Measurements from ENCODE around the gene PIGW. TPM values are rescaled to one million over a fixed set of nuclear protein-coding genes. Genes with fewer than 3 reads are reported as not detected.
"Not testable (repeated sequence)": the region's sequence is repeated elsewhere in the genome, so short reads cannot be mapped to it uniquely, and the experiment has no call there.

Gene PIGW
- total RNA-seq, 1 experiment from 2014 or later: 6.6 TPM

DNA sequence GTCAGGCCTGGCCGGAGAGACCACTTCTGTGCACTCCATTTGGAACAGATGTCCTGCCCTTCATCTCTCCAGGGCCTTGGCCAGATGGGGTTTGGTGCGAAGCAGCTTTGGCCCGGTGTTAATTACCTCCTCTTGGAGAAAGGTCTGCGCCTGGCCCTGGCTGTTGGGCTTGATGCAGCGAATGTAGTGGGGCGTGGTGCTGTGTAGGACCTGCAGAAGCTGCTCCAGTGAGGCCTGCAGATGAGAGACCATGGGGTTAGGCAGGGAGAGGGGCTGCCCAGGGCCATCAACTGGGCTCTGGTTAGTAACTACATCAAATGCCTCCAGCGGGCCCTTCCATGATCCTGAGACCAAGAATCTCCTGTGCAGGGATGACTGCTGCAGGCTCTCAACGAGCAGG is 29.6 kb upstream of the PIGW start:
- peaks cover 98% of the 10 kb centered on the region for H3K36me3 ChIP-seq
- DNase-seq: no peak
- no peaks in the 10 kb centered on the region for H3K27me3 ChIP-seq
- no peaks in the 10 kb centered on the region for H3K9me3 ChIP-seq
- H3K4me3 ChIP-seq: no peak overlapping the region

DNA sequence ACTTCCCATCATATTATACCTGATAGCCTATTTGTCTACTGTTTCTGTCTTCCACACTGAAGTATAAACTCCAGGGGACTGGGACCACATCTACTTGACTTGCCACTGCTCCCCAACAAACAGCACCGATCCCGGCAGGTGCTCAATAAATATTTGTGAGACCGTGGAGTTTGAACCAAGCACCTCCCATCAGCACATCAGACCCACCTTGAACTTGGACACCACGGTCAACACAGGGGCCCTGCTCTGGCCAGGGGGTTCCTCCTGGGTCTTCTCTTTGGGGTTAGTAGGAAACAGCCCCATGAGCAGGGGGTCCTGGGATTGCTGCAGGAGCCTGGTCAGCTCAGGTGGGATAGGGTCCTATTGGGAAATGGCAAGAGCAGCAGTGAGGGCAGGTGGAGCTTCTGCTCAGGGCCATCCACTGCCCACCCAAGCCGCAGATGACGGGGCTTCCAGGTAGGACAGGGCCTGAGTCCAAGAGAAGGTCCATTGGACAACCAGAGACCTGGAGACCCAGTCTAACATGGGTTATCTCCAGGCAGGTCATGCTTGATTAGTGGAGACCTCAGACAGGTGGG is 28.4 kb upstream of the PIGW start:
- peaks cover 96% of the 10 kb centered on the region for H3K36me3 ChIP-seq
- DNase-seq: no peak
- H3K27me3 ChIP-seq: no peaks in the 10 kb centered on the region
- no peak overlapping the region for H3K4me3 ChIP-seq
- no peaks in the 10 kb centered on the region for H3K9me3 ChIP-seq

DNA sequence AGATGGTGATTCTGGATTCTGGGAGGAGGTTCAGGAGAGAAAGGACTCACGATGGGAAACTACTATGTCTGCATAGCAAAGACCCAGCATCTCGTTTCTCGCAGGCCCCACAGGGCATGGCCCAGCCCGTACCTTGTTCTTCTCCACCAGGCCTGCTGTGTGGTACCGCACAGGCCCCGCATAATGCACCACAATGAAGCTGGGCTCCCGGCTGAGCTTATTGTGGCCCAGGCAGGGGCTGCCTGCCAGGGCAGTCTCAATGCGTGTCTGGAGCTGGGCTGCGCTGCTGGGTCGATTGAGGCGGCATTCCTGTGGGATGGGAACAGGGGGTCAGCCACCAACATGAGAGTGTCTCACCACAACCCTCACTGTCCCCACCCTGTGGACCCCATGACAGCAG is 28.0 kb upstream of the PIGW start:
- Histone ChIP-seq H3K36me3 (peaks cover 95% of the 10 kb centered on the region), H3K9me3 (no peaks in the 10 kb centered on the region), H3K27me3 (no peaks in the 10 kb centered on the region), H3K4me3 (no peak overlapping the region)
- no peak for DNase-seq

DNA sequence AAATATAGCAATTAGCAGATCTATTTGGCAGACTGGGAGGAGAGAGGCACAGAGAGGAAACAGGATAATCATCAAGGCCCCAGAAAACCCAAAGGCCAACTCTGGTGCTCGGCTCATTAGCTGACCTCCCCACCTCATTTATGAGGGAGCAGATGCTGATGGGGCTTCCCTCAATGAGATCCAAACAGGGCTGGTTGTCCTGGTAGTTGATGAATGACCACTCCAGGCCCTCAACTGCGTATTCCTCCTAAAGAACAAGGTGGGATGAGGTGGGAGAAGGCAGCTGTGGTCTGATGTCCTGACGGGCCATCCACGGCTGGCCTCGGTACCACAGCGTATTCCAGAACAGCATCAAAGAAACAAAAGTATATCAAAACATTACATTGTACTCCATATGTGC is 27.5 kb upstream of the PIGW start:
- Histone ChIP-seq H3K27me3 (no peaks in the 10 kb centered on the region), H3K36me3 (peaks cover 90% of the 10 kb centered on the region), H3K9me3 (no peaks in the 10 kb centered on the region), H3K4me3 (no peak overlapping the region)
- DNase-seq: no peak

DNA sequence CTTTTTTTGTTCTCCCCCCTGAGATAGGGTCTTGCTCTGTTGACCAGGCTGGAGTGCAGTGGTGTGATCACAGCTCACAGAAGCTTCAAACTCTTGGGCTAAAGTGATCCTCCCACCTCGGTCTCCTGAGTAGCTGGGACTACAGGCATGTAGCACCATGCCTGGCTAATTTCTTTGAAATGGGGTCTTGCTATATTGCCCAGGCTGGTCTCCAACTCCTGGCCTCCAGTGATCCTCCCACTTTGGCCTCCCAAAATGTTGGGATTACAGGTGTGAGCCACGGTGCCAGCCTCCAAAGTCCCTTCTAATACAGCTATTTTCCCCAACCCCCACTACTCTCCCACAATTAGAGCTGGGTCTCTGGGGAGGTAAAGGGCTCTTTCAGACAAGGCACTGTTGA is 26.3 kb upstream of the PIGW start:
- H3K4me3 ChIP-seq, DNase-seq, H3K27me3 ChIP-seq, H3K9me3 ChIP-seq: not testable (repeated sequence)
- H3K36me3 ChIP-seq: peaks cover 90% of the 10 kb centered on the region

DNA sequence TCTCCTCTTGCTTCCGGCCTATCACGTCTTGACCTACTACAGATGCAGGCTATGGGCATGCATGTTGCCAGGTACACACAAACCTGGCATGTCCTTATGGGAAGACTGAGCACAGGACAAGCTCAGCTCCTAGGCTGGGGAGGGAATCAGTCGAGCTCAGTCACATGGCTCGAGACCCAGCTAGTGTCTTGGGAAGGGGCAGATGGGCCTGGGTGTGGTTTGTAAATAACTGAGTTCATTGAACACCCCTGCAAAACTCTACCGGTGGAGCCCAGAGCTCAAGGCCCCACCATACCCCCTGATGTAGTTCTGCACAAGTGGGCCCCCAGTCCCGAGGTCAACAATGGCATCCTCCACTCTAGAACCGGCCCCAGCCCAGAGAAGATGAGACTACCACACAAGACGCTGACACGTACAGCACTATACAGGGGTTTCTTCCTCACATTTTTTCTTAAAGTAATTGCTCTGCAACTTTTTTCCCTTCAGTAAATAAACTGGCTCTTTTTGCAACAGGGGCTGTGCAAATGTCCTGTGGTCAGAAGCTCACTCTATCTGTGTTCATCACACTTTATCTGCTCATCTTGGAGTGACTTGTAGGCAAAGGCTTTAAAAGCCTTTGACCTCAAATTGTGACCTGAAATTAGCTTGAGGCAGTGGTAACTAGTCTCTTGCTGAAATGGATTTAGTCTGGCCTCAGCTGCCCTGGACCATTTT is 25.4 kb upstream of the PIGW start:
- Histone ChIP-seq H3K4me3 (no peak overlapping the region), H3K36me3 (peaks cover 88% of the 10 kb centered on the region), H3K27me3 (no peaks in the 10 kb centered on the region), H3K9me3 (no peaks in the 10 kb centered on the region)
- no peak for DNase-seq

DNA sequence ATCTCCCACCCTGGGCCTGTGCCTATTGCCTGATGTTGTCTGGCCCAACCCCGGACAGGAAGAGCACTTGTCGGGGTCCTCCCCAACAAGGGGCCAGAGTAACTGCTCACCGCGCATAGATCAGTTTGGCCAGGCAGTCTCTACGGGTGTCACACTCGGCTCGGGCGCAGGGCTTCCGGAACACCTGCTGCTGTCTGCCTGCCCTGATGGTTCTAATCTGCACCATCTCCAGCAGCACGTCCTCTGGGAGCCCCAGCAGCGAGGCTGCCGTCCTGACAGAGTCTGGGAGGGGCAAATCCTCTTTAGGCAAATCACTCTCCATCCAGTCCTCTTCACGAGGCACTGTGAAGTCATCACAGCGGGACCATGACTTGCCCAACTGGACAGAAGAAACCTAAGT is 24.2 kb upstream of the PIGW start:
- Histone ChIP-seq H3K9me3 (no peaks in the 10 kb centered on the region), H3K4me3 (no peak overlapping the region), H3K27me3 (no peaks in the 10 kb centered on the region), H3K36me3 (peaks cover 90% of the 10 kb centered on the region)
- no peak for DNase-seq

DNA sequence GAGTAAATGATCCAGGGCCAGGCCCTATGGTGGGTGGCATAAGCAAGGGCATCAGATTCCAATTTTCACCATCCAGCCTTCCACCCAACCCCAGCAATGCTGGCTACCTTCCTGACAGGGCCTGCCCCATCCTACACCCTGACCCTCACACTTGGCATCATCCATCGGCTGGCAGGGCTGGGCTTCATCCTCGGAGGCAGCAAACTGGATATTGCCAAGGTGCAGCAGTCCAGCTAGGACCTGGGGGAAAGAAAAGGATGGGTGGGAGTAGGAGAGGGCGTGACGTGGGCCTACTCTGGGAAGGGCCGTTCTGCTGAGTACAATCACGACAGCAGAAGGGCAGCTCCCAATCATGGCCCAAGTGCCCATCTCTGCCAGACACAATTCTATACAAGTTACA is 23.6 kb upstream of the PIGW start:
- Histone ChIP-seq H3K9me3 (no peaks in the 10 kb centered on the region), H3K36me3 (peaks cover 89% of the 10 kb centered on the region), H3K4me3 (no peak overlapping the region), H3K27me3 (no peaks in the 10 kb centered on the region)
- DNase-seq: no peak

DNA sequence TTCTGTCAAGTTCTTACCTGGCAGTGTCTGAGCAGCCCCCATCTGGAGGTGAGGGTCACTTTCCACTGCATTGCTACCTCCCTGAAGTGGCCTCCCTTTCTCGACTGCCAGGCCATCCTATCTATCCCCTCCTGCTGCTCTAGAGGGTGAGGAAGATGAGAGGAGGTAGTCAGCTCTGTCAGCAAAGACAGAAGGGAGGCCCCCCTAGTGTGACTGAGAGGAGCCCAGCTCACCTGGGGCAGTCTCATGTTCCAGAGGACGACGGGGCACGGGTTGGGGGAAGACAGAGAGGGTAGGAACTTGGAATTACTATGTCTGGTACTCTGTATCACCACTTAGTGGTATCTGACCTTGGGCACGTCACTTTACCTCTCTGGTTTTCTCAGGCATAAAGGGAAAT is 22.1 kb upstream of the PIGW start:
- Histone ChIP-seq H3K27me3 (no peaks in the 10 kb centered on the region), H3K36me3 (peaks cover 89% of the 10 kb centered on the region), H3K4me3 (no peak overlapping the region), H3K9me3 (no peaks in the 10 kb centered on the region)
- DNase-seq: no peak

DNA sequence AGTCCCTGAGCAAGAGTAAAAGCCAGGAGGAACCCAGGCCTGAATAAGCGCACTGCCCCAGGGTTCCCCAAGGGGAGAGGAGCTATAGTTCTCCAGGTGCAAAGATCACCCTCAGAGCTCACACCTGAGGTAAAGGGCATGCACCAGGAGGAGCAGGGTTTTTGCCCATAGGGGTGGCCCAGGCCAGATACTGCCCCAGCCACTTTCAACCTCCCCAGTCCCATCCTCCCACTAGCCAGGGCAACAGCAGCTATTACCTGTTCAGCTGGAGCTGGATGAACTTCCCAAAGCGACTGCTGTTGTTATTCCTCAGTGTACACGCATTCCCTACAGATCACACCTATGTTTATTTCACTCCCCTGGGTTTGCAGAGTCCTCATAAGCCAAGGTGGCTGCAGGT is 19.9 kb upstream of the PIGW start:
- no peak overlapping the region for H3K4me3 ChIP-seq
- H3K9me3 ChIP-seq: no peaks in the 10 kb centered on the region
- peaks cover 80% of the 10 kb centered on the region for H3K36me3 ChIP-seq
- DNase-seq: no peak
- H3K27me3 ChIP-seq: no peaks in the 10 kb centered on the region

DNA sequence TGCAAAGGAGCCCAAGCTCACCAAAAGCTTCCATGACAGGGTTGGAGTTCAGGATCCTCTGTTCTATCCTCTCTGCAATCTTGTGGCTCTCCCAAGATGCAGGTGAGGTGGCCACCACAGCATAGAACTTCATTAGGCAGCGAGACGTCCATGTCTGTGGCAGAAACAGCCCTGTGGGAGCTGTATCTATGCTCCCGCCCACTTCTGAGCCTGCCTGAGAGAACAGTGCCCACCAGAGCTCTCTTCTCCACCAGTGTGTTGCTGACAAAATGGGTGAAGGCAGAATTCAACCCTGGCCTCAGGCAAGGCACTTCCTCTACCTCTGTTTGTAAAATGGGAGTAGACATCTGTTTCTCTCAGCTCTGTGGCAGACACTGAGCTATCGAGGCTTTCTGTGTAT is 18.9 kb upstream of the PIGW start:
- H3K36me3 ChIP-seq: peaks cover 79% of the 10 kb centered on the region
- no peak overlapping the region for H3K4me3 ChIP-seq
- H3K9me3 ChIP-seq: no peaks in the 10 kb centered on the region
- H3K27me3 ChIP-seq: no peaks in the 10 kb centered on the region
- DNase-seq: no peak

DNA sequence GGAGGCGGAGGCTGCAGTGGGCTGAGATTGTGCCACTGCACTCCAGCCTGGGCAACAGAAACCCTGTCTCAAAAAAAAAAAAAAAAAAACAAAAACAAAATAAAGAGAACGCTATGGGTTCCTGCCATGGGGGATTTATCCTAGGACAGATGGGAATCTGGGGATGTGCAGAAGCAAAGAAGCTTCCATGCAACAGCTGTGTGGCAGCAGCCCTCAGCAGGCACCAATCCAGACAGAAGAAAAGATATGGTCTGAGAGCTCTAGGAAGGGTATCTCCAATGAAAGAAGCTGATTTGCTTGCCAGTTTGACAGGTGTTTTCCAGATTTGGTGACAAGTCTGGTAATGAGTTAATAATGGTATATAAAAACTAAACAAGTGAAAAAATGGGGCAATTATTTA is 11.7 kb upstream of the PIGW start:
- Histone ChIP-seq H3K4me3 (no peak overlapping the region), H3K27me3 (no peaks in the 10 kb centered on the region), H3K9me3 (no peaks in the 10 kb centered on the region), H3K36me3 (peaks cover 78% of the 10 kb centered on the region)
- no peak for DNase-seq

DNA sequence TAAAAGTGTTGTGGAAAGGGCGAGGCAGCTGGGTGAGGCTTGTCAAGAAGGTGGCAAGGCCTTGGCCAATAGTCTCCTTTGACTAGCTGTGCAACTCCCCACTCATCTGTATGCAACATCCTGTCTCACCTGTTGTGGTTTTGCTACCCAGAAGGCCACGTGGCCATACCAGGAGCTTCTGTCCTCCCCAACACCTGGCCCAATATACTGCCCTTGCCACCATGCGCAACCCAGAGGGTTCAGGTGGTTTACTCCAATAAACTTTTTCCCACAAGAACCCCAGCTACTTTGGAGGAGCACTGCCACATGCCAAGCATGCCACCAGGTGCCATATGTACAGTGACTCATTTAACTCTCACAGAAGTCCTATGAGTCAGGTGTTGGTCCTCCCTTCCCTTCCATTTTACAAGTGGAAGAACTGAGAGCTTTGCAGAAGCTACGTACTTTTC is 10.3 kb upstream of the PIGW start:
- DNase-seq: no peak
- H3K4me3 ChIP-seq: no peak overlapping the region
- peaks cover 81% of the 10 kb centered on the region for H3K36me3 ChIP-seq
- no peaks in the 10 kb centered on the region for H3K27me3 ChIP-seq
- H3K9me3 ChIP-seq: no peaks in the 10 kb centered on the region

DNA sequence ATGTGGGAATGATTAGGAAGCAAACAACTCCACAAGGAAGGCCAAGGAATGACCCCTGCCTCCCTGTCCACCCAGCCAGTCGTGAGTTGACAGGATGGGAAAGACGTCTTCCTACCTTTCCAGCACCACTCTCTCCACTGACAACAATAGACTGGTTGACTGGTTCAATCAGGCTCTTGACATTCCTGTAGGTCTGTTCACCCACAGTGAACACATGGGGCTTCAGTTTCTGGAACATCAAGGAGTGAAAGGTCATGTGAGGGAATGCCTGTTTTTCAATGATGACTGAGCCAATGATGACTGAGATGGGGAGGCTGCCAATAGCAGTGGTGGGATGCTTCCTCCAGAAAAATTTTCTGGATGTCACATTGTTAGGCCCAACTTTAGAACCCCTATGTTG is 9.7 kb upstream of the PIGW start:
- Histone ChIP-seq H3K36me3 (peaks cover 88% of the 10 kb centered on the region), H3K4me3 (no peak overlapping the region), H3K27me3 (no peaks in the 10 kb centered on the region), H3K9me3 (no peaks in the 10 kb centered on the region)
- no peak for DNase-seq

DNA sequence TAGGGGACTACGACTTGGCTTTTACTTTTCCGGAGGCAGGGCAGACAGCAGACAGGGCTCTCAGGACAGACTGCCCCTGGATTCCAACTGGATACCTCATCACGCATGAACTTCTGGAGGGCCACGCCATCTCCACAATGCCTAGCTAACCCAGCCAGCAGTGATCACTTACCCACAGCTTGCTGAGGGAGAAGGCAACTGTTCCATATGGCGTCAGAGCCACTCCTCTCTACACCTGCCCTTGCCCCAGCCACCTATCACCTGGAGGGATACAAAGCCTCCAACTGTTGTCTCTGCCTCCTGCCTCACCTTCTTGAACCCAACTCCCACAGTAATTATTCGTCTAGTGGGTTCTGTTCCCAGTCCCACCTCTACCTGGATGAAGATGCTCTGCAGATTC is 8.9 kb upstream of the PIGW start:
- no peaks in the 10 kb centered on the region for H3K27me3 ChIP-seq
- no peak overlapping the region for H3K4me3 ChIP-seq
- H3K9me3 ChIP-seq: no peaks in the 10 kb centered on the region
- no peak for DNase-seq
- peaks cover 86% of the 10 kb centered on the region for H3K36me3 ChIP-seq

DNA sequence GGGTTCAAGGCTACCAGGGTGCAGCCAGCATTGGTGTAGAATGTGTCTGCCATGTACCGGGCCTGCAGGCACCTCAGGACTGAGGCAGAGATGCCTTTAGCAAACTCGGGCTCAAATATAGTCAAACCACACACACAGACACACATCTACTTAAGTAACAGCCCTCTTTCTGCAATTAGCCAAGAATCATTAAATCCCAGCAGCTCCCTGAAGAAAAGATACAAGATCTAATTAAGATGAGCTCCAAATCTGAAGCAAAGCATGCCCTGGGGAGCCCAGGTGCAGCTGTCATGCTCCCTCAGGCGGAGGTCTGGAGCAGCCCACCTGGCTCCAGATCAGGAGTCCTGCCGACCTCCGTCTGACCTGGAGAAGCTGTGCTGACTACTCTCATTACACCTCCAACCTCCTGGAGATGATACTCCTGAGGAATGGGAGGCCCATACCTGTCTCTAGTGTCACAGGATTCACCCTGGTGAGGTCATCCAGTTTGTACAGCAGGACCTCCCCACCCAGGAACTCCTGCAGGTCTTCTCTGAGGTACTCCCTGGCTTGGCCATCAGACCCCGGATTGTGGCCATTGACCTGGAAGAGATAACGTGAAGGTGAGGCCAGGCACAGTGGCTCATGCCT is 7.1 kb upstream of the PIGW start:
- DNase-seq: no peak
- no peaks in the 10 kb centered on the region for H3K9me3 ChIP-seq
- H3K36me3 ChIP-seq: peaks cover 89% of the 10 kb centered on the region
- no peaks in the 10 kb centered on the region for H3K27me3 ChIP-seq
- H3K4me3 ChIP-seq: no peak overlapping the region

DNA sequence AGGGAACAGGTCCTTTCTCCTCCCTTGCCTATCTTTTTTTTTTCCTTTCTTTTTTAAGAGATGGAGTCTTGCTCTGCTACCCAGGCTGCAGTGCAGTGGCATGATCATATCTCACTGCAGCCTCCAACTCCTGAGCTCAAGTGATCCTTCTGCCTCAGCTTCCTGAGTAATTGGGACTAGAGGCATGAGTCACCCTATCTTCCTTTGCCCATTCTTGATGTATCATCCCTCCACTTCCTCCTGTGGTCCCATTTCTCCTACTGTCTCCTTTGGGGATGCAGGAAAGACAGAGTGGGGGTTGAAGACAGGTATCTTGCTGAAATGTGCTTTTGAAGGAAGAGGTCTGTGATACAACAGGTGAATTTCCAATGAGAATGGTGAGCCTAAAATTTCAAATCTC is 5.7 kb upstream of the PIGW start:
- Histone ChIP-seq H3K4me3 (no peak overlapping the region), H3K27me3 (no peaks in the 10 kb centered on the region), H3K36me3 (peaks cover 92% of the 10 kb centered on the region)

DNA sequence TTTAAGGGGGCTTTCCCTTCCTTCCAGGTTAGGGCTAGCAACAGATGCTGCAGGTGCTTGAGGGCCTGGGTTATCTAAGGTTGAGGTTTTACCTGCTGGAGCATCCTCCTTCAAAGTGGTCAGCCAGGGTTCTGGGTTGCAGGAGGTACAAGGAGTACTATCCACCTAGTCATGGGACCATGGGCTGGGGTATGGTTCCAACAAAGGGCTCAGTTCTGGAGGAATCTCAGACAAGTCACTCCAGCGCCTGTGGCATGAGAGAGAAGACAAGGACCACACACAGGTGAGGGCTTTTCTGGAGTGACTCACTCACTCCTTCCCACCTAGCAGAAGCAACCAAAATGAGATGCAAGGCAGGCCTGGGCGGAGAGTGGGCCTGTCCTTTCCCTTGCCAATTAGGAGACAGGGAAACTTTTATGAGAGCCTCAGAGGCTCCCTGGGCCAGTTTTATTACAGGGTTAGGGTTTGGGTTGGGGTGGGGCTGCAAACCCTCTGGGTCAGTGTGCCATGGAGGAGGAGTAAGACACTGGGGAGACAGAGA is 2.3 kb upstream of the PIGW start:
- Histone ChIP-seq H3K36me3 (peaks cover 83% of the 10 kb centered on the region), H3K4me3 (no peak overlapping the region), H3K9me3 (no peaks in the 10 kb centered on the region), H3K27me3 (no peaks in the 10 kb centered on the region)
- DNase-seq: no peak

More for the DNA sequence above, 5.7 kb upstream of the PIGW start:
- no peaks in the 10 kb centered on the region for H3K9me3 ChIP-seq
- peak; percentile 64 for DNase-seq

All from MG63 (cell line).